HG03175 (cell line): ENCODE results near the gene ATOH8.

ENCODE experiments used
- ATAC-seq: cut with Tn5 transposase; IDR thresholded peaks from one replicate; pipeline ENCODE4 v1.9.1; 2021; ENCODE audit warnings: mild to moderate bottlenecking, moderate library complexity; ENCODE audit not compliant: unreplicated experiment

The ATOH8 gene

GRCh38 chr2:85770369-85770768 lies 16.6 kb downstream of the ATOH8 start:
- ATAC-seq = no peak

- ATAC-seq = no peak
Observed at GRCh38 chr2:85770786-85771409, 17.1 kb downstream of the ATOH8 start.

GRCh38 chr2:85771486-85771885 lies 17.7 kb downstream of the ATOH8 start:
- no peak for ATAC-seq

GRCh38 chr2:85772019-85772745 lies 18.4 kb downstream of the ATOH8 start:
- ATAC-seq = no peak

GRCh38 chr2:85772841-85773491 lies 19.2 kb downstream of the ATOH8 start:
- ATAC-seq = no peak

- ATAC-seq = no peak
Observed at GRCh38 chr2:85773692-85774091, 19.9 kb downstream of the ATOH8 start.

- no peak for ATAC-seq
Observed at GRCh38 chr2:85774126-85774978, 20.6 kb downstream of the ATOH8 start.

GRCh38 chr2:85775406-85776381 lies 21.9 kb downstream of the ATOH8 start:
- ATAC-seq = no peak

- no peak for ATAC-seq
Observed at GRCh38 chr2:85776672-85777071, 22.9 kb downstream of the ATOH8 start.

GRCh38 chr2:85777441-85777861 lies 23.7 kb downstream of the ATOH8 start:
- ATAC-seq = no peak

- ATAC-seq = no peak
Observed at GRCh38 chr2:85778646-85779379, 25.0 kb downstream of the ATOH8 start.

GRCh38 chr2:85779641-85780315 lies 26.0 kb downstream of the ATOH8 start:
- ATAC-seq = no peak

- no peak for ATAC-seq
Observed at GRCh38 chr2:85780316-85781012, 26.7 kb downstream of the ATOH8 start.

- ATAC-seq = no peak
Observed at GRCh38 chr2:85781013-85781332, 27.2 kb downstream of the ATOH8 start.

- no peak for ATAC-seq
Observed at GRCh38 chr2:85783796-85784195, 30.0 kb downstream of the ATOH8 start.

- ATAC-seq = no peak
Observed at GRCh38 chr2:85784474-85784986, 30.7 kb downstream of the ATOH8 start.

GRCh38 chr2:85785027-85785822 lies 31.4 kb downstream of the ATOH8 start:
- ATAC-seq = no peak
